Hepatocyte (in vitro differentiated cells): ENCODE data around the gene DCTPP1. TPM values are rescaled to one million over a fixed set of nuclear protein-coding genes. Genes with fewer than 3 reads are reported as not detected.
A peak's percentile ranks its signal among the peaks of the same experiment; 100 is the strongest.
"Not testable (repeated sequence)": the region's sequence is repeated elsewhere in the genome, so short reads cannot be mapped to it uniquely, and the experiment has no call there.

Source experiments
- DNase-seq: peaks from one replicate; pipeline ENCODE4 v3.0.0-alpha.2; 2016; ENCODE audit warnings: low spot score
- H2AFZ ChIP-seq: fragments of 200-600 bp; sonication (generic); 2 replicates; pipeline ENCODE4 v1.6.0; 2016; ENCODE audit warnings: antibody characterized with exemption, mild to moderate bottlenecking
- H3K27ac ChIP-seq: fragments of 200-600 bp; sonication (generic); 2 replicates; pipeline ENCODE4 v1.5.1; 2016; ENCODE audit warnings: mild to moderate bottlenecking
- H3K27me3 ChIP-seq: fragments of 200-600 bp; sonication (generic); 2 replicates; pipeline ENCODE4 v1.6.1; 2016
- H3K36me3 ChIP-seq: fragments of 200-600 bp; sonication (generic); replicated peaks from 2 replicates; pipeline ENCODE4 v1.5.1; 2016; ENCODE audit warnings: low read depth; ENCODE audit not compliant: insufficient read depth
- H3K4me1 ChIP-seq: fragments of 200-600 bp; sonication (generic); 2 replicates; pipeline ENCODE4 v1.5.1; 2016; ENCODE audit warnings: mild to moderate bottlenecking, moderate library complexity; ENCODE audit not compliant: insufficient read depth
- H3K4me2 ChIP-seq: fragments of 200-600 bp; sonication (generic); 2 replicates; pipeline ENCODE4 v1.6.0; 2016
- H3K4me3 ChIP-seq: fragments of 200-600 bp; sonication (generic); 2 replicates; pipeline ENCODE4 v1.5.1; 2016; ENCODE audit warnings: mild to moderate bottlenecking
- H3K79me2 ChIP-seq: fragments of 200-600 bp; sonication (generic); 2 replicates; pipeline ENCODE4 v1.6.0; 2017; ENCODE audit warnings: mild to moderate bottlenecking
- H3K9me2 ChIP-seq: fragments of 200-600 bp; sonication (generic); replicated peaks from 2 replicates; pipeline ENCODE4 v1.6.0; 2017; ENCODE audit warnings: mild to moderate bottlenecking; ENCODE audit not compliant: insufficient read depth
- H3K9me3 ChIP-seq: fragments of 200-600 bp; sonication (generic); 2 replicates; pipeline ENCODE4 v1.5.1; 2016; ENCODE audit warnings: low read depth, mild to moderate bottlenecking
- H4K20me1 ChIP-seq: fragments of 200-600 bp; sonication (generic); 2 replicates; pipeline ENCODE4 v1.6.0; 2016; ENCODE audit warnings: mild to moderate bottlenecking; ENCODE audit not compliant: insufficient read depth, poor library complexity, severe bottlenecking
- EZH2 ChIP-seq: fragments of 200-600 bp; sonication (generic); IDR thresholded peaks from 2 replicates; pipeline ENCODE4 v1.6.1; 2016; ENCODE audit warnings: antibody characterized with exemption, mild to moderate bottlenecking, borderline replicate concordance
- EZH2phosphoT487 ChIP-seq: fragments of 200-600 bp; sonication (generic); IDR thresholded peaks from one replicate; pipeline ENCODE4 v1.6.1; 2018; ENCODE audit warnings: antibody characterized with exemption, mild to moderate bottlenecking, low read depth, moderate library complexity; ENCODE audit not compliant: unreplicated experiment, severe bottlenecking
- WGBS: methylation state at CpG from one replicate; pipeline ENCODE4 v1.1.6; 2016; ENCODE audit warnings: low lambda C conversion rate; ENCODE audit errors: missing lambda C conversion rate; 5-methylcytosine and 5-hydroxymethylcytosine counted together
- polyA plus RNA-seq: library from polyadenylated mRNA; unstranded; fragments of >200 nt; fragmentation: Nextera tagmentation; extraction: Ambion mirVana; gene quantifications from 2 replicates; pipeline ENCODE4 v1.2.1, GENCODE V29; 2016
- total RNA-seq: library from RNA; depleted of rRNA; stranded (reverse); fragments of >200 nt; gene quantifications from 2 replicates; pipeline ENCODE4 v1.2.3, GENCODE V29; 2014
- TF ChIP-seq, protein P1 (sequence below): fragments of 200-600 bp; sonication (generic); IDR thresholded peaks from 2 replicates; pipeline ENCODE4 v1.5.1; 2016; ENCODE audit warnings: antibody characterized with exemption, mild to moderate bottlenecking; ENCODE audit not compliant: poor library complexity

DCTPP1 gene
- total RNA-seq, result 25.9 and 33.8 TPM in 2 replicates
- 36.3 and 47.2 TPM in 2 replicates for polyA plus RNA-seq

DNA sequence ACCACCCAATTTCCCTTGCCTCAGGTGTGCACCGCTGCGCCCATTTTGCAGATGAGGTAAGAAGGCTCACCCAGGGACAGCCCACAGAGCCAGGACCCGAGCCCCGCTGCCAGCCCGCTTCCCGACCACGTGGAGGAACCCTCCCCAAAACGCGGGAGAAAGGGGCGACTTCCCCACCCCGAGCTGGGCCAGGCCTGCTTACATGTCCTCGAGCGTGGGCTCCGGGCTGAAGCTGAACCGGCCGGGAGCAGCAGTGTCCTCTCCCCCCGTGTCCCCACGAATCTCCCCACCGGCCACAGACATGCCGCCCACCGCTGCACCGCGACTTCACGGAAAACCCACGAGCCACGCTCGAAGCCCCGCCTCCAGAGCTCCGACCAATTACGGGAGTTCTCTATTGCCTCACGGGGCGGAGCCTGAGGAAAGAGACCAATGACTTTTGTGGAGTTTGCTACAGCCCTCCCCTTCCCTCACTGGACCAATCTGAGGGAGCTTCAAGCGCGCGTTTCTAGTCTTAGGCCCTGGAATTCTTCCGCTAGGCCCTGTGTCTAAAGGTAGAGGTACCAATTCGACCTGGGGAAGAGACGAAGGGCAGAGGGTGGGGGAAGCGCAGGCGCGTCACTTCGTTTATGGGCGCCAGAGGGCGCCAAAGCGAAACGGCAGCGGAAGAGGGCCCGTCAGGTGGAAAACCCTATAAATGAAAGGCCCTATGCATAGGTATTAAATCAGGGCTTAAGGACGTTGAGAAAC lies at the start of gene DCTPP1:
Gene DCTPP1, minus strand, starts transcription at position 353 of the 750 bp plus-strand sequence. Its CDS starts 50 bp downstream, at position 303.
- no peaks in the 10 kb centered on the region for H4K20me1 ChIP-seq
- WGBS, result 2% methylated on average over 40 of the region's 49 CpGs
- H3K4me1 ChIP-seq, result peaks cover 3% of the 10 kb centered on the region
- no peaks in the 10 kb centered on the region for H3K27me3 ChIP-seq
- TF ChIP-seq EZH2phosphoT487 (no peak), EZH2 (no peak)
- TF ChIP-seq, protein P1, sequence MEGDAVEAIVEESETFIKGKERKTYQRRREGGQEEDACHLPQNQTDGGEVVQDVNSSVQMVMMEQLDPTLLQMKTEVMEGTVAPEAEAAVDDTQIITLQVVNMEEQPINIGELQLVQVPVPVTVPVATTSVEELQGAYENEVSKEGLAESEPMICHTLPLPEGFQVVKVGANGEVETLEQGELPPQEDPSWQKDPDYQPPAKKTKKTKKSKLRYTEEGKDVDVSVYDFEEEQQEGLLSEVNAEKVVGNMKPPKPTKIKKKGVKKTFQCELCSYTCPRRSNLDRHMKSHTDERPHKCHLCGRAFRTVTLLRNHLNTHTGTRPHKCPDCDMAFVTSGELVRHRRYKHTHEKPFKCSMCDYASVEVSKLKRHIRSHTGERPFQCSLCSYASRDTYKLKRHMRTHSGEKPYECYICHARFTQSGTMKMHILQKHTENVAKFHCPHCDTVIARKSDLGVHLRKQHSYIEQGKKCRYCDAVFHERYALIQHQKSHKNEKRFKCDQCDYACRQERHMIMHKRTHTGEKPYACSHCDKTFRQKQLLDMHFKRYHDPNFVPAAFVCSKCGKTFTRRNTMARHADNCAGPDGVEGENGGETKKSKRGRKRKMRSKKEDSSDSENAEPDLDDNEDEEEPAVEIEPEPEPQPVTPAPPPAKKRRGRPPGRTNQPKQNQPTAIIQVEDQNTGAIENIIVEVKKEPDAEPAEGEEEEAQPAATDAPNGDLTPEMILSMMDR, result peak; percentile 85
- peak within 1 kb of the TSS; percentile 53 for H2AFZ ChIP-seq
- no peaks in the 10 kb centered on the region for H3K9me2 ChIP-seq
- H3K9me3 ChIP-seq, result no peaks in the 10 kb centered on the region
- H3K79me2 ChIP-seq, result peaks cover 13% of the 10 kb centered on the region
- H3K36me3 ChIP-seq, result no peaks in the 10 kb centered on the region
- peak; percentile 99 for DNase-seq
- H3K27ac ChIP-seq, result peak within 1 kb of the TSS; percentile 45
- peak within 1 kb of the TSS; percentile 31 for H3K4me3 ChIP-seq
- H3K4me2 ChIP-seq, result peak within 1 kb of the TSS; percentile 75

DNA sequence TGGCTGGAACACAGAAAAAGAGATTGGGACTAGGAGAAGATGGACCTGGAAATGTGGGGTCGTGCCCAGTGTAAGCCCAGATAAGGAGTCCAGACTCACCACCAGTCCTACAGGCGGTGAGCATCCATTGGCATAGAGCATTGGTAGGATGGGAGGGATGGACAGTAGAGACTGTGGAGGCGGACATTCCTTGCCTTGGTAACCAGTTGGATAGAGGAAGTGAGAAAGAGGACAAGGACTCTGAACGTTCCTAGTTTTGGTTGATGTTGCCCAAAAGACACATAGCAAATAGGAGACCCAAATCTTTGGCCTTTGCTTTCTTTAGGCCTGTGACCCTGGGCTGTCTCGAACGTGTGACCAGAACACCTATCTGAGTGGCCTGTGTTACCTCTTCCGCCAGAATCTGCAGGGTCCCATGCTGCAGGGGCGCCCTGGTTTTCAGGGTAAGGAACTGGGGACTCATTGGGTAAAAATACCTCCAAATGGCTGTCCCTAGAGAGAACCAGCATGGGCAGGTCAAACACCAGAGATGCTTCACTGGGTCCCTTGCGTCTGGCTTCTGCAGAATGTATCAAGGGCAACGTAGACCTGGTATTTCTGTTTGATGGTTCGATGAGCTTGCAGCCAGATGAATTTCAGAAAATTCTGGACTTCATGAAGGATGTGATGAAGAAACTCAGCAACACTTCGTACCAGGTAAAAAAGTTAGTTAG lies 49.1 kb upstream of the DCTPP1 start:
- no peaks in the 10 kb centered on the region for H3K27me3 ChIP-seq
- no peak overlapping the region for H2AFZ ChIP-seq
- no peaks in the 10 kb centered on the region for H3K9me2 ChIP-seq
- no peak overlapping the region for H3K27ac ChIP-seq
- H3K4me2 ChIP-seq, result no peak overlapping the region
- no peaks in the 10 kb centered on the region for H4K20me1 ChIP-seq
- H3K4me1 ChIP-seq, result no peaks in the 10 kb centered on the region
- TF ChIP-seq EZH2, result no peak
- no peak for TF ChIP-seq EZH2phosphoT487
- TF ChIP-seq, protein P1, result no peak
- 92% methylated on average over 12 of the region's 12 CpGs for WGBS
- no peaks in the 10 kb centered on the region for H3K9me3 ChIP-seq
- no peaks in the 10 kb centered on the region for H3K79me2 ChIP-seq
- no peaks in the 10 kb centered on the region for H3K36me3 ChIP-seq
- DNase-seq, result no peak
- no peak overlapping the region for H3K4me3 ChIP-seq

DNA sequence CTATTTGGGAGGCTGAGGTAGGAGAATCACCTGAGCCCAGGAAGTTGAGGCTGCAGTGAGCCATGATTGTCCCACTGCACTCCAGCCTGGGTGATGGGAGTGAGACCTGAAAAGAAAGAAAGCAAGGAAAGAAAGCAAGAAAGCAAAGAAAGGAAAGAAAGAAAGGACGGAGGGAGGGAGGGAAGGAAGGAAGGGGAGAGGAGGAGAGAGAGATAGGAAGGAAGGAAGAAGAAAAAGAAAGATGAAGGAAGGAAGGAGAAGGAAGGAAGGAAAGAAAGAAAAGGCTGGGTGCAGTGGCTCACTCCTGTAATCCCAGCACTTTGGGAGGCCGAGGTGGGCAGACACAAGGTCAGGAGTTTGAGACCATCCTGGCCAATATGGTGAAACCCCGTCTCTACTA lies 47.9 kb upstream of the DCTPP1 start:
- not testable (repeated sequence) for H3K79me2 ChIP-seq, H3K4me3 ChIP-seq, H2AFZ ChIP-seq, H3K9me3 ChIP-seq, DNase-seq, H3K9me2 ChIP-seq, H3K27me3 ChIP-seq, H4K20me1 ChIP-seq, H3K4me1 ChIP-seq, H3K4me2 ChIP-seq, H3K27ac ChIP-seq, H3K36me3 ChIP-seq
- 100% methylated on average over 2 of the region's 3 CpGs for WGBS

DNA sequence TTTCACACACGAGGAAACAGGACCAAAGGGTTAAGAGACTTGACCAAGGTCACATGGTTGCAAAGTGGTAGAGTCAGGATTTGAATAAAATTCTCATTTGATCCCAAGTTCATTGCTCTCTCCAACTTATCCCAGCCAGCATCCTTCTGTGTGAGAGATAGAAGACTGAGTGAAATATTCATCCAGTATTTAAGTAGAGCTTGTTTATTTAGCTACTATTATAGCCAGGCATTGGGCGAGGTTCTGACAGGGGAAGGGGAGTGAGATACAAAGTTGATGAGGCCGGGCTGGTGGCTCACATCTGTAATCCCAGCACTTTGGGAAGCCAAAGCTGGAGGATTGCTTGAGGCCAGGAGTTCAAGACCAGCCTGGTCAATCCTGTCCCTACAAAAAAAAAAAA lies 47.2 kb upstream of the DCTPP1 start:
- TF ChIP-seq EZH2phosphoT487, result no peak
- no peak for TF ChIP-seq EZH2
- TF ChIP-seq, protein P1, result no peak
- Histone ChIP-seq H3K4me3 (no peak overlapping the region), H3K79me2 (no peaks in the 10 kb centered on the region), H3K27me3 (no peaks in the 10 kb centered on the region), H3K4me1 (no peaks in the 10 kb centered on the region), H3K27ac (no peak overlapping the region), H3K9me2 (no peaks in the 10 kb centered on the region), H2AFZ (no peak overlapping the region), H4K20me1 (no peaks in the 10 kb centered on the region), H3K9me3 (no peaks in the 10 kb centered on the region), H3K4me2 (no peak overlapping the region), H3K36me3 (no peaks in the 10 kb centered on the region)
- 73% methylated on average over 3 of the region's 3 CpGs for WGBS
- no peak for DNase-seq
